Measurements from ENCODE around the gene SYT9.

DNA sequence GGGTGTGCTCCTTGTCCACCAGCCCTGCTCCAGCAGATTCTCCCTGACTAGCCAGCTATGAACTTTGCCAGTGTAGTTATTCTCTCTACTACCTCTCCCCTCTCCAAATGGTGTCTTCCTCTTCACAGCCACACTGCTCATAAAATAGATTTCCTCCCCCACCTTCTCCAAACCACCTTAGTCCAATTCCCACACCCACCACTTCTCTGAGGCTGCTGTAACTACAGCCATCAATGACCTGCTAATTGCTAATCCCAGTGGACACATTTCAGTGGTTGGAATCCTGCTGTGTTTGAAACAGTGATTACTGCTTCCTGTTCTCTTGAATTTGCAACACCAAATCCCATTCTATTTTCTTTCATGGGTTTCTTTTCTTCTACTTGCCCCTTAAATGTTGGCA lies 23.4 kb downstream of the SYT9 start:
- TF ChIP-seq POLR2AphosphoS5 (IDR thresholded peaks at IDR 0.05; ENCODE audit: borderline replicate concordance, low read depth, low read length), result no peak
- TF ChIP-seq EZH2 (IDR thresholded peaks at IDR 0.05), result no peak
- TF ChIP-seq FOXP2 (optimal IDR thresholded peaks at IDR 0.05; ENCODE audit: control extremely low read depth, extremely low read length, insufficient read depth), result no peak
